OCI-LY7 (cell line): ENCODE data around the gene C2CD3.

Experiments used
- CTCF ChIP-seq: fragments of 200-600 bp; sonication (generic); conservative IDR thresholded peaks from 2 replicates; pipeline ENCODE4 v1.5.1; 2014; ENCODE audit warnings: mild to moderate bottlenecking, antibody characterized with exemption, low read length, moderate library complexity, mixed read lengths
- EZH2phosphoT487 ChIP-seq: fragments of 200-600 bp; sonication (generic); IDR thresholded peaks from 2 replicates; pipeline ENCODE4 v1.6.1; 2018; ENCODE audit warnings: low read depth, borderline replicate concordance, mild to moderate bottlenecking, mixed run types, antibody characterized with exemption, low read length, moderate library complexity, mixed read lengths

GRCh38 chr11:73983741-73984538, 186.9 kb downstream of the C2CD3 start:
- TF ChIP-seq CTCF = no peak
- TF ChIP-seq EZH2phosphoT487 = no peak
